Calu3 (cell line): Measurements from ENCODE around the gene PRR29. TPM values are rescaled to one million over a fixed set of nuclear protein-coding genes. Genes with fewer than 3 reads are reported as not detected.

Experiments used
- BruUV-seq: library from RNA; stranded (reverse); fragments of 400-500 nt; replicated peaks from 2 replicates; lab custom pipeline; 2021; lab: Mats Ljungman, UMichigan
- CTCF ChIA-PET: fragments of 300-600 bp; sonication (Branson Sonifier 250); formaldehyde crosslinking; loops from one replicate; lab custom pipeline; 2022; ENCODE audit warnings: antibody characterized with exemption; lab: Charles Lee
- DNase-seq: peaks from one replicate; pipeline ENCODE4 v3.0.0; 2022
- H3K27ac Mint-ChIP-seq: one replicate; pipeline ENCODE4 v1.8.0; 2022; ENCODE audit warnings: mixed read lengths; ENCODE audit not compliant: unreplicated experiment
- H3K27me3 Mint-ChIP-seq: one replicate; pipeline ENCODE4 v1.8.0; 2022; ENCODE audit warnings: mixed read lengths; ENCODE audit not compliant: unreplicated experiment
- H3K36me3 Mint-ChIP-seq: one replicate; pipeline ENCODE4 v1.8.0; 2022; ENCODE audit warnings: mild to moderate bottlenecking, moderate library complexity, mixed read lengths; ENCODE audit not compliant: insufficient read depth, unreplicated experiment
- H3K4me1 Mint-ChIP-seq: one replicate; pipeline ENCODE4 v1.8.0; 2022; ENCODE audit warnings: mild to moderate bottlenecking, low read depth, mixed read lengths; ENCODE audit not compliant: unreplicated experiment
- H3K4me3 Mint-ChIP-seq: one replicate; pipeline ENCODE4 v1.8.0; 2022; ENCODE audit warnings: mild to moderate bottlenecking, low read depth, moderate library complexity, mixed read lengths; ENCODE audit not compliant: unreplicated experiment
- H3K9me3 Mint-ChIP-seq: one replicate; pipeline ENCODE4 v1.8.0; 2022; ENCODE audit warnings: low read depth, mixed read lengths; ENCODE audit not compliant: unreplicated experiment
- CTCF ChIP-seq: fragments of 200-600 bp; IDR thresholded peaks from one replicate; pipeline ENCODE4 v1.8.0; 2022; ENCODE audit warnings: antibody characterized with exemption; ENCODE audit not compliant: unreplicated experiment
- intact Hi-C: fragments of 100-400 bp; cut with micrococcal nuclease; formaldehyde crosslinking; loops from one replicate; pipeline ENCODE4 v1.10.0; 2022; ENCODE audit not compliant: unreplicated experiment
- total RNA-seq: library from RNA; stranded (reverse); gene quantifications from 2 replicates; pipeline ENCODE4 v1.2.3, GENCODE V29; 2022

Gene PRR29
- total RNA-seq, 1 experiment from 2014 or later, result 0.61 TPM

GRCh38 chr17:64008830-64009229 is 10.7 kb downstream of the PRR29 start:
- Mint-ChIP-seq H3K27me3 (no peaks in the 10 kb centered on the region), H3K4me3 (no peak overlapping the region), H3K9me3 (no peaks in the 10 kb centered on the region), H3K4me1 (peaks cover 20% of the 10 kb centered on the region), H3K36me3 (peaks cover 6% of the 10 kb centered on the region), H3K27ac (no peak overlapping the region)
- intact Hi-C loops, result no loop called here
- no peak for TF ChIP-seq CTCF
- BruUV-seq, result no TSS peak
- CTCF ChIA-PET, result interaction anchor here (0.5 to 1.1 kb wide), 3 partner anchors 17 to 294 kb away, joined by 3 read pairs; no protein-coding TSS in a partner anchor
- no peak for DNase-seq

DNA sequence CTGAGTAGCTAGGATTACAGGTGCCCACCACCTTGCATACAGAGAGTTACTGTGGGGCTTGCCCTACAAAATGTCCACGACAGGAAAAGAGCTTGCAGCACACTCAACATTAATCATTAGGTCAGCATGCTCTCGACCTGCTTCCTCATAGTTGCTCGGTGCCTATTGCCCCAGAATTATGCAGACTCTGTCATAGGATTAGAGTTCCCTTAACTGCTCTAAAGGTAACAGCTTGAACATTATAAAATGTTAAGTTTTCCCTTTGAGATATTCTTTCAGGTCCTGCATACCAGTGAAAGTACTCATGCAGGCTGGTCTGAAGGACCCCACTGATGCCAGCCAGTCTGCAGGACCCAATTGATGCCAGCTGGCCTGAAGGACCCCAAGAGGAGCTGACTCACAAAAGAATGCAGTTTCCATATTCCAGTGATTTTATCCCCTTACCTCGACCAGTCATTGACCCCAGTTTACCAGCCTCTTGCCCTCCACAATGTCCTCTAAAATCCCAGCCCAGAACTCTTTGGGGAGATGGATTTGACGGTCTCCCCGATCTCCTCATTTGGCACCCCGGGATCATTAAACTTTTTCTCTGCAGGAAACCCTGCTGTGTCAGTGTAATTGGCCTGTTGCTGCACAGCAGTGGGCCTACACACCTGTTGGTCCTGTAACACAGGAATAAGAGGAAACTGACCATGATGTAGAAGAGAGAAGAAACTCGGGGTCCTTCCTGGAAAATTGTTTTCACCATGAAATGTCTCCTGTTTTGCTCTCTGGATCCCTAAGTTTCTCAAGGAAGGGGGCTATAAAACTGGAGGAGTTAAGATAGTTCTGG is 11.6 kb downstream of the PRR29 start:
- no peak overlapping the region for H3K27ac Mint-ChIP-seq
- peaks cover 6% of the 10 kb centered on the region for H3K36me3 Mint-ChIP-seq
- H3K4me1 Mint-ChIP-seq, result peaks cover 29% of the 10 kb centered on the region
- TF ChIP-seq CTCF, result no peak
- no peaks in the 10 kb centered on the region for H3K9me3 Mint-ChIP-seq
- no peaks in the 10 kb centered on the region for H3K27me3 Mint-ChIP-seq
- no peak overlapping the region for H3K4me3 Mint-ChIP-seq
- no peak for DNase-seq
- intact Hi-C loops, result no loop called here
- no TSS peak for BruUV-seq
- CTCF ChIA-PET, result interaction anchor here (1.0 to 1.1 kb wide), 3 partner anchors 11 to 19 kb away, joined by 3 to 4 read pairs (median 3); partner anchors contain the start of gene ICAM2

- no TSS peak for BruUV-seq
- no peaks in the 10 kb centered on the region for H3K36me3 Mint-ChIP-seq
- H3K27me3 Mint-ChIP-seq, result no peaks in the 10 kb centered on the region
- H3K27ac Mint-ChIP-seq, result no peak overlapping the region
- no peak overlapping the region for H3K4me3 Mint-ChIP-seq
- intact Hi-C loops, result no loop called here
- H3K9me3 Mint-ChIP-seq, result no peaks in the 10 kb centered on the region
- no peak for TF ChIP-seq CTCF
- H3K4me1 Mint-ChIP-seq, result peaks cover 13% of the 10 kb centered on the region
- CTCF ChIA-PET, result no interaction called here
- no peak for DNase-seq
Measured at GRCh38 chr17:64015447-64015846, 17.3 kb downstream of the PRR29 start.

DNA sequence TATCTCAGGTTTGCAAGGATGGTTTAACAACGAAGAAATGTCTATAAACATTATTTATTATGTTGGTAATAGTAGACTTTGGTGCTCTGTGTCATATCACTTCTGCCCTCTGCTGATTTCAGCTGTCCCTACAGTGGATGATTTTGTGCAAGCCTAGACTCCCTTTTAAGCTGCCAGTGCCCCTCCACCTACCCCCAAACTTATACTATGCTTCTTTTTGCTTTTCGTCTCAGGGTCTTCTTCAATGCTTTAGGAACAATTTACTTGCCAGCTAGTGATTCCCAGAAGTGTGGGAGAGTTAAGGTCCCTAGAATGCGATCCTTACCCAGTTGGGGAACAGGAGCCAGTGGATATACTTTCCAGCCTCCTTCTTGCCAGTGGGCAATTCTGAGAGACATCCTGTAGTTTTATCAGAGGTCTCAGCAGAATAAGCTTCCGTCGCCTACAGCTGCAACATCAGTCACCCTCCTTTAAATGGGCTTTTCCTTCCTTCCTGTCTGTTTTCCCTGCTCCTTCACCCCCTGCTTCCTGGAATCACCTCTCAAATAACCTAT is 18.2 kb downstream of the PRR29 start:
- Mint-ChIP-seq H3K36me3 (no peaks in the 10 kb centered on the region), H3K4me1 (peaks cover 13% of the 10 kb centered on the region), H3K4me3 (no peak overlapping the region), H3K9me3 (no peaks in the 10 kb centered on the region), H3K27ac (no peak overlapping the region), H3K27me3 (no peaks in the 10 kb centered on the region)
- CTCF ChIA-PET, result no interaction called here
- intact Hi-C loops, result no loop called here
- BruUV-seq, result no TSS peak
- DNase-seq, result no peak
- no peak for TF ChIP-seq CTCF
